Activated CD8-positive, alpha-beta T cell treated with anti-CD3 and anti-CD28 coated beads for 36 hours (primary cell): Measurements from ENCODE around the gene TMPRSS9. TPM values are rescaled to one million over a fixed set of nuclear protein-coding genes. Genes with fewer than 3 reads are reported as not detected.

Source experiments
- ATAC-seq: fragments of 200-7000 bp; cut with Tn5 transposase; one replicate; pipeline ENCODE4 v1.10.0; 2021; ENCODE audit warnings: mild to moderate bottlenecking, moderate library complexity
- CTCF ChIA-PET: fragments of 350-600 bp; sonication (Branson Sonifier 250); formaldehyde crosslinking; loops from one replicate; lab custom pipeline; 2021; ENCODE audit warnings: antibody characterized with exemption; lab: Charles Lee
- POLR2A ChIA-PET: fragments of 350-600 bp; sonication (Branson Sonifier 250); formaldehyde crosslinking; loops from one replicate; lab custom pipeline; 2021; ENCODE audit warnings: antibody characterized with exemption; lab: Charles Lee
- DNase-seq: peaks from one replicate; pipeline ENCODE4 v3.0.0-alpha.2; 2020
- H3K27ac Mint-ChIP-seq: one replicate; pipeline ENCODE4 v1.8.0; 2021; ENCODE audit warnings: mild to moderate bottlenecking, mixed read lengths
- H3K27me3 Mint-ChIP-seq: one replicate; pipeline ENCODE4 v1.8.0; 2021; ENCODE audit warnings: mixed read lengths
- H3K36me3 Mint-ChIP-seq: one replicate; pipeline ENCODE4 v1.8.0; 2021; ENCODE audit warnings: low read depth, mixed read lengths
- H3K4me1 Mint-ChIP-seq: one replicate; pipeline ENCODE4 v1.8.0; 2021; ENCODE audit warnings: low read depth, mixed read lengths
- H3K4me3 Mint-ChIP-seq: one replicate; pipeline ENCODE4 v1.8.0; 2021; ENCODE audit warnings: mild to moderate bottlenecking, moderate library complexity, mixed read lengths
- H3K9me3 Mint-ChIP-seq: one replicate; pipeline ENCODE4 v1.8.0; 2021; ENCODE audit warnings: mixed read lengths
- CTCF ChIP-seq: fragments of 200-600 bp; IDR thresholded peaks from one replicate; pipeline ENCODE4 v1.8.0; 2022; ENCODE audit warnings: antibody characterized with exemption, mild to moderate bottlenecking
- intact Hi-C: fragments of 100-400 bp; cut with micrococcal nuclease; formaldehyde crosslinking; loops from one replicate; pipeline ENCODE4 v1.10.0; 2022
- total RNA-seq, 2 experiments: library from RNA; stranded (reverse); gene quantifications; one replicate each; pipeline ENCODE4 v1.2.3, GENCODE V29; 2021

Gene TMPRSS9
- total RNA-seq, 2 experiments from 2014 or later: not detected

- H3K27me3 Mint-ChIP-seq: peaks cover 12% of the 10 kb centered on the region
- ATAC-seq (peak; percentile 58), DNase-seq (no peak)
- peak; percentile 37 for TF ChIP-seq CTCF
- peaks cover 13% of the 10 kb centered on the region for H3K9me3 Mint-ChIP-seq
- no peak overlapping the region for H3K27ac Mint-ChIP-seq
- CTCF ChIA-PET: interaction anchor here (1.0 to 1.6 kb wide), 4 partner anchors 12 to 54 kb away, joined by 3 to 4 read pairs (median 4); partner anchors contain the start of gene LSM7
- intact Hi-C loops: no loop called here
- peaks cover 5% of the 10 kb centered on the region for H3K36me3 Mint-ChIP-seq
- POLR2A ChIA-PET: interaction anchor here (0.6 to 6.9 kb wide), 3 partner anchors 11 to 41 kb away, joined by 3 to 32 read pairs (median 3); partner anchors contain the start of genes LSM7 and SPPL2B
- no peak overlapping the region for H3K4me3 Mint-ChIP-seq
- no peaks in the 10 kb centered on the region for H3K4me1 Mint-ChIP-seq
These were observed 44.2 kb upstream of the TMPRSS9 start for GRCh38 chr19:2315818-2316353.

GRCh38 chr19:2317300-2317699 lies 42.8 kb upstream of the TMPRSS9 start:
- no peak overlapping the region for H3K27ac Mint-ChIP-seq
- ChIA-PET CTCF (interaction anchor here (1.3 kb wide), 1 partner anchor 10 kb away, joined by 4 read pairs; the partner anchor contains the start of gene LSM7), POLR2A (interaction anchor here (1.1 to 6.9 kb wide), 4 partner anchors 9 to 42 kb away, joined by 3 to 32 read pairs (median 6); partner anchors contain the start of genes LSM7 and SPPL2B)
- DNase-seq (no peak), ATAC-seq (no peak)
- no peak overlapping the region for H3K4me3 Mint-ChIP-seq
- peaks cover 12% of the 10 kb centered on the region for H3K27me3 Mint-ChIP-seq
- H3K4me1 Mint-ChIP-seq: no peaks in the 10 kb centered on the region
- intact Hi-C loops: no loop called here
- H3K9me3 Mint-ChIP-seq: peaks cover 13% of the 10 kb centered on the region
- TF ChIP-seq CTCF: no peak
- peaks cover 5% of the 10 kb centered on the region for H3K36me3 Mint-ChIP-seq

GRCh38 chr19:2317756-2318155 lies 42.3 kb upstream of the TMPRSS9 start:
- peaks cover 13% of the 10 kb centered on the region for H3K9me3 Mint-ChIP-seq
- ChIA-PET POLR2A (interaction anchor here (1.1 to 6.9 kb wide), 2 partner anchors 9 to 38 kb away, joined by 4 to 32 read pairs; partner anchors contain the start of genes LSM7 and SPPL2B), CTCF (no interaction called here)
- DNase-seq (no peak), ATAC-seq (no peak)
- peaks cover 12% of the 10 kb centered on the region for H3K27me3 Mint-ChIP-seq
- no peaks in the 10 kb centered on the region for H3K4me1 Mint-ChIP-seq
- intact Hi-C loops: no loop called here
- peaks cover 5% of the 10 kb centered on the region for H3K36me3 Mint-ChIP-seq
- no peak overlapping the region for H3K27ac Mint-ChIP-seq
- no peak for TF ChIP-seq CTCF
- H3K4me3 Mint-ChIP-seq: no peak overlapping the region

- TF ChIP-seq CTCF: no peak
- Mint-ChIP-seq H3K27me3 (peaks cover 3% of the 10 kb centered on the region), H3K4me1 (no peaks in the 10 kb centered on the region), H3K9me3 (peaks cover 13% of the 10 kb centered on the region), H3K36me3 (peaks cover 7% of the 10 kb centered on the region), H3K4me3 (no peak overlapping the region), H3K27ac (no peak overlapping the region)
- POLR2A ChIA-PET: interaction anchor here (6.9 kb wide), 1 partner anchor 8 kb away, joined by 32 read pairs; the partner anchor contains the start of genes LSM7 and SPPL2B
- CTCF ChIA-PET: no interaction called here
- ATAC-seq: no peak
- intact Hi-C loops: no loop called here
- no peak for DNase-seq
These were observed 41.1 kb upstream of the TMPRSS9 start for GRCh38 chr19:2318923-2319322.

- ATAC-seq (no peak), DNase-seq (no peak)
- Mint-ChIP-seq H3K27me3 (peaks cover 3% of the 10 kb centered on the region), H3K4me1 (peaks cover 2% of the 10 kb centered on the region), H3K36me3 (peaks cover 13% of the 10 kb centered on the region), H3K27ac (no peak overlapping the region), H3K9me3 (peaks cover 11% of the 10 kb centered on the region), H3K4me3 (no peak overlapping the region)
- no peak for TF ChIP-seq CTCF
- ChIA-PET POLR2A (interaction anchor here (6.9 kb wide), 1 partner anchor 7 kb away, joined by 32 read pairs; the partner anchor contains the start of genes LSM7 and SPPL2B), CTCF (no interaction called here)
- intact Hi-C loops: no loop called here
These were observed 40.5 kb upstream of the TMPRSS9 start for GRCh38 chr19:2319551-2319950.
